GM18861 (cell line): ENCODE results near the gene HMHB1.
A peak's percentile ranks its signal among the peaks of the same experiment; 100 is the strongest.

ENCODE experiments used
- ATAC-seq: cut with Tn5 transposase; IDR thresholded peaks from one replicate; pipeline ENCODE4 v1.9.1; 2021; ENCODE audit not compliant: unreplicated experiment

HMHB1 gene

DNA sequence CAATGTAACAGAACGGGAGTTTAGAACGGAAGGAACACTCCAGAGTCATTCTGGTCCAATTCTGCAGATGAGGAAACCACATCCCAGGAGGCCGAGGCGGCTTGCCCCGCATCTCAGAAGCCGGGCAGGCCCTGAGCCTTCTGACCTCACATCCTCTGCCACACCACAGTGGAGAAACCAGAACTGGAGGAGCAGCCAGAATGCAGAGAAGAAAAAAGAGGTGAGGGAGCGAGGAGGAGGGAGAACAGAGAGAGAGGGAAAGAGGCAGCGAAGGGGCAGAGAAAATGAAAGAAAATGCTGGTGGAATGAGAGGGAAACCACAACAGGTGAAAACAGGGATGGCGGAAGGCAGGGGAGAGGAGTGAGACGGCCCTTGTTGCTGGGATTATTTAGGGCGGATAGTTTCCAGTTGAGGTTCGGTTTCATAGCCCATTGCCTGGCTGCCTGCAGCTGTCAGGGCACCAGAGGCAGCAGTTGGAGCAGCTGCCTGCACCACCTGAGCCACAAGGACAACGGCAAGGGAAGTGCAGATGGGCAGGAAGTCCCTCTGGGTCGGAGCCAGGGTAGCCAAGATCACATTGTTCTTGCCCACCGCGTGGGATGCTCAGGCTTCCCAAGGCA is at the start of gene HMHB1:
HMHB1 (plus strand) TSS at position 77 of the 621 bp plus-strand sequence.
- no peak for ATAC-seq

GRCh38 chr5:143762636-143763220 is 49.2 kb upstream of the HMHB1 start:
- no peak for ATAC-seq

- ATAC-seq: no peak
Observed at GRCh38 chr5:143767162-143767561, 44.8 kb upstream of the HMHB1 start.

GRCh38 chr5:143769026-143769786 is 42.8 kb upstream of the HMHB1 start:
- ATAC-seq: no peak

- ATAC-seq: no peak
Observed at GRCh38 chr5:143770450-143770849, 41.5 kb upstream of the HMHB1 start.

- no peak for ATAC-seq
Observed at GRCh38 chr5:143771189-143771588, 40.8 kb upstream of the HMHB1 start.

- ATAC-seq: no peak
Observed at GRCh38 chr5:143771602-143772001, 40.4 kb upstream of the HMHB1 start.

- no peak for ATAC-seq
Observed at GRCh38 chr5:143772621-143773020, 39.3 kb upstream of the HMHB1 start.

DNA sequence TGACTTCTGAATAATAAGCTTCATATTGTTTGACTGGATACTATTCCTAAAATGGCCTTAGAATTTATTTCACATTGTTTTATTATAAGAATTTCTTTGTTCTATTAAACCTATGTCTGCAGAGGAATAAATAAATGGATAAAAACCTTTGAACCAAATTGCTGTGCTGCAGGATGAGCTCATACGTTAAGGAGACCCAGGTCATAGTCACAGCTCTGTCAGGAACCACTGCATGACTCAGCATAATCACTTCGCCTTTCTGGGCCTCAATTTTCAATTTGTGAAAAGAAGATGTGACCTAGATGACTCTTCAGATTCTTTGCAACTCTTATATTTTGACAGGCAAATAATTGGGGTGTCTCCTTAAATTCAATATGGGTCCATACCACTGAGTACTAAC is 36.7 kb upstream of the HMHB1 start:
- no peak for ATAC-seq

- ATAC-seq: no peak
Observed at GRCh38 chr5:143776951-143777350, 35.0 kb upstream of the HMHB1 start.

GRCh38 chr5:143779506-143779905 is 32.5 kb upstream of the HMHB1 start:
- no peak for ATAC-seq

DNA sequence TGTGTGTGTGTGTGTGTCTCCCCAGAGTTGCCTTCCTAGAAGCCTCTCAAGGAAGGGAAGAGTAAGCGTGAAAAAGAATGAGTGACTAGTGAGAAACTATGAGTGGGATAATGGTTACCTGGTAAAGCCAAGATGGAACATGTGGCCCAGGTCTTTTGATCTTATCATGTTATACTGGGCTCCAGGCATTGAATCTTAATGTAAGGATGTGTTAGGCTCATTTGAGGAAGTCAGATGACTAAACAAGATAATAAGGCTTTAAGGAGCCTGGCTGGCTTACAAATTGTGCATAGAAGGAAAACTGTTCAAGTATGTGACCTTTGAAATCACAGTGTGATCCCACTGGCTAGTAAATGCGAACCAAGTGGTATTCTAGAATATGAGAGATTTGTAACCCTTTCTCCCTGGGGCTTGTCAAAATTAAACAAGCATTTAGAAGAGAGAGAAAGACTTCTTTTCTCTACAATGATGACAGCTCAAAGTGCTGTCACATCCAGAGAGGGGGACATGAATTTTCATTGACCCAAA is 29.9 kb upstream of the HMHB1 start:
- no peak for ATAC-seq

DNA sequence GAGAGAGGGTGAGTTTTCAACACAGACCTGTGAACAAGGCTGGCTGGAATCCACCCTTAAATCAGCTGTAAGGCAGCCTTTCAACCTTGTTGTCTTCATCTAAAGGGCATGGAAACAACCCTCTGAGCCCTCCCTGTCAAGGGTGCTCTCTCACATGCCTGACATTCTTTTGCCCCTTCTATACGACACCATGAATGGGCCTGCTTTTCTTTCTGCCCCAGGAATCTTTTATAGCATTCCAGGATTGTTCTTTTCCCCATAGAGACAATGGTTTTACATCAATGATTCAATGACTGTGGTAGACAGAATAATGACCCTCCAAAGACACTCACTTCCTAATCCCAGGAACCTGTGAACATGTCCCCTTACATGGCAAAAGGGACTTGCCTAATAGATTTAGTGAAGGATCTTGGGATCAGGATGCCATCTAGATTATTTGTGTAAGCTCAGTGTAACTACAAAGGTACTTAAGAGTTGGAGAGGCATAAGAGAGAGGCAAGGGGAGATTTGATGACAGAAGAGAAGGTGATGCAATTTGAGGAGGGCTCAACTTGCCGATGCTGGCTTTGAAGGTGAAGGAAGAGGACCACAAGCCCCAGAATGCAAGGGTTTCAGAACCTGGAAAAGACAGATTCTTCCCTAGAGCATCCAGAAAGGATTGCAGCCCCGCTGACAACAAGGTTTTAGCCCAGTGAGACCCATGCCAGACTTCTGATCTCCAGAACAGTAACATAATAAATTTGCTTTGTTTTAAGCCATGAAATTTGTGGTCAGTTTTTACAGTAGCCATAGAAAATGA is 29.2 kb upstream of the HMHB1 start:
- no peak for ATAC-seq

DNA sequence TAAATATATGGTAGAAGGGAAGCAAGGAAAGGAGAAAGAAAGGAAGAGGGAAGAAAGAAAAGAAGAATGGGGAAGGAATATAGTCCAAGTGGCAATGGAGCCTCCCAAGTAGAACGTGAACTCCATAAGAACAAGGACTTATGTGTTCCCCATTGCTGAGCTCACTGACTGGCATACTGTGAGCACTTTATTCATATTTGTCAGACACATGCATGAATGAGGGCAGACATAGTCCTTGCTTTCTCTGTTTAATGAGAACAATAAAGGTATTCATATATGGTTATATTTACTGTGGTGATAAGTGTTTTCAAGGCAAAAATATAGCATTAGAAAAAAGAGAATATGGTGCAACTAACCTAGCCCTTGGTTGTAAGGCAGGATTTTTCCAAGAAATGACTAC is 23.6 kb upstream of the HMHB1 start:
- no peak for ATAC-seq

- no peak for ATAC-seq
Observed at GRCh38 chr5:143790457-143791112, 21.4 kb upstream of the HMHB1 start.

GRCh38 chr5:143791848-143792731 is 19.9 kb upstream of the HMHB1 start:
- ATAC-seq: peak; percentile 66

DNA sequence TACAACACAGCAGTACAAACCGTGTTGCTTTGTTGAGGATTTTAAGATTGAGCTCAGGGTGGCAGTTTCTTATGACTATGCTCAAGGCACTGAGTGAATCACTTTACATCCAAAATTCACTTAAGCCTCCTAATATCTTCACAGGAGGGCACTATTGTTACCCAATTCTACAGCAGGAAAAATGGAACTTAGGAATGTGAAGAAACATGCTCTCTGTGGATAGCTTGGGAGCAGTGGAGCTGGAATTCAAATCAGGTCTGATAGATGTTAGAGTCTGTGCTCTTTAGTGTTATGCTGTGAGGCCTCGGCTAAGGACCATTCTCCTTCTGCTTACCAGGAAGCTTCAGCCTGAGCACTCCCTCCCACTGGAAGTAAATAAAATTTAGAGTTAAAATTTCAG is 18.7 kb upstream of the HMHB1 start:
- no peak for ATAC-seq

DNA sequence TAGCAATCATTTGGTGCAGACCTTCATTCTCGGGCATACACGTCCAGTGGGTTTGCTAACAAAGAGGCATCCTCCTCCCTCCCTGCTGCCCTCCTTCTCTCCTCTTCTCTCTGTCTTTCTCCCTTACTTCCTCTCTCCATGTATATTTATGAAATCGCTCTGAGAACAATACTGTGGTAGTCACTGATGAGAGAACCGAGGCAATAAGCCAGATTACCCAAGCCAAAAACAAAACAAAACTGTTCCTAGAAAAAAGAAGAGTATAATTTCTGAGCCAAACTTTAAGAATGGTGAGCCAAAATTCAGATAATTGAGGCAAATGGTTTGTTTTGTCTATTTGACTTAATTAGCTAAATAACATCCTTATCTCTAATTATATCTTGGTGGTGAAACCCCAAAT is 15.8 kb upstream of the HMHB1 start:
- no peak for ATAC-seq

DNA sequence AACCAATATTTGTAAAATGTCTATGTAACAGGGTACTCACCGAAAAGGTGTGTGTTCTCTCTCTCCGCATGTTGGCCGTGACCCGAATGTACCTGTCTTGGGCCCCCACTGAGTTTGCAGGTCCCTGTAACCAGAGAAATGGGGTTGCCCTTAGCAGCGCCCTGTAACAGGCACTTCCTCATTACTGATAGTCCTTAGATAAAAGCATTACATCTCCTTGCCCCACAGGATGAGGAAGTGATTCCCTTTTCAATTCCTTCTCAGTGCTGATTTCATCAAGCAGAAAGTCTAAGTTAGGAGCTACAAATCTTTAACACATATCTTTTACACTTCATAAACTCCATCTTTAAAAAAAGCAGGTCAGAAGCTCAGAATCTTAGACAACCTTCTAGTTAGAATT is 15.2 kb upstream of the HMHB1 start:
- no peak for ATAC-seq

GRCh38 chr5:143800715-143801114 is 11.2 kb upstream of the HMHB1 start:
- ATAC-seq: no peak
